Measurements from ENCODE around the gene TMEM80.
A peak's percentile ranks its signal among the peaks of the same experiment; 100 is the strongest.

Gene TMEM80

DNA sequence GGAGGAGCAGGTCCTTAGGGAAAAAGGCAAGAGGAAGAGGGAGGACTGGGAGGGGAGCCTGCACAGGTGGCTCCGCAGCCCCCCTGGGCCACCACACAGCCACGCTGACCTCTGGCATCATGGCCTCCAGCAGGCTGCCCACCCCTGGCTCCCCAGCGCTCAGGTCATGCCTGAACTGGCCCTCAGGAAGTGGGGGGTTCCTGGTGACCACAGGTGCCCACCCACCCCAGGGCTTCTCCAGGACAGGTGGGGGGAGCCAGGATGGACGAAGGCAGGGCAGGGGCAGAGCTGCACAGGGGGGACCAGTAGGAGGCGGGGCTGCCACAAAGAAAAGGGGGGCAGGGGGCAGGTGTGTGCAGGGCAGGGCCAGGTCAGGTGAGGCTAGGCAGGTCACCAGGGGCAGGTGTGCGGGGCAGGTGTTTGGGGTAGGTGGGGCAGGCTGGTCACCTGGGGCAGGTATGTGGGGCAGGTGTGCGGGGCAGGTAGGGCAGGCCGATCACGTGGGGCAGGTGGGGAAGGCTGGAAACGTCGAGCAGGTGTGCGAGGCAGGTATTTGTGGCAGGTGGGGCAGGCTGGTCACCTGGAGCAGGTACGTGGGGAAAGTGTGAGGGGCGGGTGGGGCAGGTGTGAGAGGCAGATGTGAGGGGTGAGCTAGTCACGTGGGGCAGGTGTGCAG is 1.6 kb upstream of the TMEM80 start:
- ATAC-seq, result no peak
- TF ChIP-seq ARNTL (CRISPR knock-in tag; IDR thresholded peaks at IDR 0.05; ENCODE audit: borderline replicate concordance, low read depth) (no peak), ZNF70 (CRISPR knock-in tag; IDR thresholded peaks at IDR 0.05) (no peak)
- TF ChIP-seq, protein P1, sequence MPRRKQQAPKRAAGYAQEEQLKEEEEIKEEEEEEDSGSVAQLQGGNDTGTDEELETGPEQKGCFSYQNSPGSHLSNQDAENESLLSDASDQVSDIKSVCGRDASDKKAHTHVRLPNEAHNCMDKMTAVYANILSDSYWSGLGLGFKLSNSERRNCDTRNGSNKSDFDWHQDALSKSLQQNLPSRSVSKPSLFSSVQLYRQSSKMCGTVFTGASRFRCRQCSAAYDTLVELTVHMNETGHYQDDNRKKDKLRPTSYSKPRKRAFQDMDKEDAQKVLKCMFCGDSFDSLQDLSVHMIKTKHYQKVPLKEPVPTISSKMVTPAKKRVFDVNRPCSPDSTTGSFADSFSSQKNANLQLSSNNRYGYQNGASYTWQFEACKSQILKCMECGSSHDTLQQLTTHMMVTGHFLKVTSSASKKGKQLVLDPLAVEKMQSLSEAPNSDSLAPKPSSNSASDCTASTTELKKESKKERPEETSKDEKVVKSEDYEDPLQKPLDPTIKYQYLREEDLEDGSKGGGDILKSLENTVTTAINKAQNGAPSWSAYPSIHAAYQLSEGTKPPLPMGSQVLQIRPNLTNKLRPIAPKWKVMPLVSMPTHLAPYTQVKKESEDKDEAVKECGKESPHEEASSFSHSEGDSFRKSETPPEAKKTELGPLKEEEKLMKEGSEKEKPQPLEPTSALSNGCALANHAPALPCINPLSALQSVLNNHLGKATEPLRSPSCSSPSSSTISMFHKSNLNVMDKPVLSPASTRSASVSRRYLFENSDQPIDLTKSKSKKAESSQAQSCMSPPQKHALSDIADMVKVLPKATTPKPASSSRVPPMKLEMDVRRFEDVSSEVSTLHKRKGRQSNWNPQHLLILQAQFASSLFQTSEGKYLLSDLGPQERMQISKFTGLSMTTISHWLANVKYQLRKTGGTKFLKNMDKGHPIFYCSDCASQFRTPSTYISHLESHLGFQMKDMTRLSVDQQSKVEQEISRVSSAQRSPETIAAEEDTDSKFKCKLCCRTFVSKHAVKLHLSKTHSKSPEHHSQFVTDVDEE (CRISPR knock-in tag; IDR thresholded peaks at IDR 0.05), result no peak

DNA sequence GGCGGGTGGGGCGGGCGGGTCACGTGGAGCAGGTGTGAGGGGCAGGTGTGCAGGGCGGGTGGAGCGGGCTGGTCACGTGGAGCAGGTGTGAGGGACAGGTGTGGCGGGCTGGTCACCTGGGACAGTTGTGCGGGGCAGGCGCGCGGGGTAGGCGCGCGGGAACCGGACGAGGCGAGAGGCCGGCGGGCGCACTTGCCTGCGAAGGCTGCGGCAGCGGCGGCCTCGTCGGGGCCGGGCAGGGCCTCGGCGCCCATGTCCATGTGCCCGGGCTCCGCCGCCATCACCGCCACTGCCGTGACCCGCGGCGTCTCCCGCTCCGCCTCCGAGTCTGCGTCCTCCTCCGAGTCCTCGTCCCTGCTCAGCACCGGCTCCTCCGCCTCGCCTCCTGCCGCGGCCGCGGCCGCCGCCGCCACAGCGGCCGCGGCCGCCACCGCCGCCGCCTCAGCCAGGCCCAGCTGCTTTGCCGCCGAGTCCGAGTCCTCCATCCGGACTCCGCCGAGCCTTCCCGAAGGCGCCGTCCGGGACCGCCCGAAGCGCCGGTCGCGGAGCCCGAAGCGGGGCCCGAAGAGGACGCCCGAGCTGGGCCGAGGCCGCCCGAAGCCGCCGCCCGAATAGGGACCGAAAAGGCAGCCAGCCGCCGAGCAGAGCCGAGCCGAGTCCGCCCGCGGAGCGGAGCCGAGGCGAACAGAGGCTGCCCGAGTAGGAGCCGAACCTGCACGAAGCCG is 891 bp upstream of the TMEM80 start, which contains the start of gene DEAF1:
Gene DEAF1 (minus strand): TSS at position 660 of the 725 bp plus-strand sequence. CDS start 175 bp downstream, at position 485.
- TF ChIP-seq, protein P2, sequence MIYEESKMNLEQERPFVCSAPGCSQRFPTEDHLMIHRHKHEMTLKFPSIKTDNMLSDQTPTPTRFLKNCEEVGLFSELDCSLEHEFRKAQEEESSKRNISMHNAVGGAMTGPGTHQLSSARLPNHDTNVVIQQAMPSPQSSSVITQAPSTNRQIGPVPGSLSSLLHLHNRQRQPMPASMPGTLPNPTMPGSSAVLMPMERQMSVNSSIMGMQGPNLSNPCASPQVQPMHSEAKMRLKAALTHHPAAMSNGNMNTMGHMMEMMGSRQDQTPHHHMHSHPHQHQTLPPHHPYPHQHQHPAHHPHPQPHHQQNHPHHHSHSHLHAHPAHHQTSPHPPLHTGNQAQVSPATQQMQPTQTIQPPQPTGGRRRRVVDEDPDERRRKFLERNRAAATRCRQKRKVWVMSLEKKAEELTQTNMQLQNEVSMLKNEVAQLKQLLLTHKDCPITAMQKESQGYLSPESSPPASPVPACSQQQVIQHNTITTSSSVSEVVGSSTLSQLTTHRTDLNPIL (CRISPR knock-in tag; IDR thresholded peaks at IDR 0.05; ENCODE audit: low read depth), result no peak
- TF ChIP-seq PPARA (CRISPR knock-in tag; IDR thresholded peaks at IDR 0.05; ENCODE audit: borderline replicate concordance), result no peak
- TF ChIP-seq, protein P3, sequence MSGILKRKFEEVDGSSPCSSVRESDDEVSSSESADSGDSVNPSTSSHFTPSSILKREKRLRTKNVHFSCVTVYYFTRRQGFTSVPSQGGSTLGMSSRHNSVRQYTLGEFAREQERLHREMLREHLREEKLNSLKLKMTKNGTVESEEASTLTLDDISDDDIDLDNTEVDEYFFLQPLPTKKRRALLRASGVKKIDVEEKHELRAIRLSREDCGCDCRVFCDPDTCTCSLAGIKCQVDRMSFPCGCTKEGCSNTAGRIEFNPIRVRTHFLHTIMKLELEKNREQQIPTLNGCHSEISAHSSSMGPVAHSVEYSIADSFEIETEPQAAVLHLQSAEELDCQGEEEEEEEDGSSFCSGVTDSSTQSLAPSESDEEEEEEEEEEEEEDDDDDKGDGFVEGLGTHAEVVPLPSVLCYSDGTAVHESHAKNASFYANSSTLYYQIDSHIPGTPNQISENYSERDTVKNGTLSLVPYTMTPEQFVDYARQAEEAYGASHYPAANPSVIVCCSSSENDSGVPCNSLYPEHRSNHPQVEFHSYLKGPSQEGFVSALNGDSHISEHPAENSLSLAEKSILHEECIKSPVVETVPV (CRISPR knock-in tag; IDR thresholded peaks at IDR 0.05), result no peak
- no peak for TF ChIP-seq GLIS3 (CRISPR knock-in tag; IDR thresholded peaks at IDR 0.05)
- no peak for TF ChIP-seq ZFP3 (CRISPR knock-in tag; IDR thresholded peaks at IDR 0.05)
- no peak for TF ChIP-seq ZNF8 (CRISPR knock-in tag; IDR thresholded peaks at IDR 0.05)
- TF ChIP-seq ZNF70 (CRISPR knock-in tag; IDR thresholded peaks at IDR 0.05), result no peak
- TF ChIP-seq SNAI2 (CRISPR knock-in tag; IDR thresholded peaks at IDR 0.05), result no peak
- TF ChIP-seq ZNF565 (CRISPR knock-in tag; conservative IDR thresholded peaks at IDR 0.05; ENCODE audit: low read depth), result no peak
- TF ChIP-seq OSR1 (CRISPR knock-in tag; IDR thresholded peaks at IDR 0.05), result no peak
- no peak for TF ChIP-seq TCF4 (CRISPR knock-in tag; IDR thresholded peaks at IDR 0.05; ENCODE audit: borderline replicate concordance)
- no peak for TF ChIP-seq ARNTL (CRISPR knock-in tag; IDR thresholded peaks at IDR 0.05; ENCODE audit: borderline replicate concordance, low read depth)
- TF ChIP-seq ESRRG (CRISPR knock-in tag; IDR thresholded peaks at IDR 0.05), result no peak
- TF ChIP-seq CSDC2 (CRISPR knock-in tag; IDR thresholded peaks at IDR 0.05), result no peak
- TF ChIP-seq, protein P4, sequence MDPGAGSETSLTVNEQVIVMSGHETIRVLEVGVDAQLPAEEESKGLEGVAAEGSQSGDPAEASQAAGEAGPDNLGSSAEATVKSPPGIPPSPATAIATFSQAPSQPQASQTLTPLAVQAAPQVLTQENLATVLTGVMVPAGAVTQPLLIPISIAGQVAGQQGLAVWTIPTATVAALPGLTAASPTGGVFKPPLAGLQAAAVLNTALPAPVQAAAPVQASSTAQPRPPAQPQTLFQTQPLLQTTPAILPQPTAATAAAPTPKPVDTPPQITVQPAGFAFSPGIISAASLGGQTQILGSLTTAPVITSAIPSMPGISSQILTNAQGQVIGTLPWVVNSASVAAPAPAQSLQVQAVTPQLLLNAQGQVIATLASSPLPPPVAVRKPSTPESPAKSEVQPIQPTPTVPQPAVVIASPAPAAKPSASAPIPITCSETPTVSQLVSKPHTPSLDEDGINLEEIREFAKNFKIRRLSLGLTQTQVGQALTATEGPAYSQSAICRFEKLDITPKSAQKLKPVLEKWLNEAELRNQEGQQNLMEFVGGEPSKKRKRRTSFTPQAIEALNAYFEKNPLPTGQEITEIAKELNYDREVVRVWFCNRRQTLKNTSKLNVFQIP (CRISPR knock-in tag; IDR thresholded peaks at IDR 0.05; ENCODE audit: borderline replicate concordance, low read depth), result no peak
- TF ChIP-seq RARB (CRISPR knock-in tag; IDR thresholded peaks at IDR 0.05), result no peak
- TF ChIP-seq, protein P5, sequence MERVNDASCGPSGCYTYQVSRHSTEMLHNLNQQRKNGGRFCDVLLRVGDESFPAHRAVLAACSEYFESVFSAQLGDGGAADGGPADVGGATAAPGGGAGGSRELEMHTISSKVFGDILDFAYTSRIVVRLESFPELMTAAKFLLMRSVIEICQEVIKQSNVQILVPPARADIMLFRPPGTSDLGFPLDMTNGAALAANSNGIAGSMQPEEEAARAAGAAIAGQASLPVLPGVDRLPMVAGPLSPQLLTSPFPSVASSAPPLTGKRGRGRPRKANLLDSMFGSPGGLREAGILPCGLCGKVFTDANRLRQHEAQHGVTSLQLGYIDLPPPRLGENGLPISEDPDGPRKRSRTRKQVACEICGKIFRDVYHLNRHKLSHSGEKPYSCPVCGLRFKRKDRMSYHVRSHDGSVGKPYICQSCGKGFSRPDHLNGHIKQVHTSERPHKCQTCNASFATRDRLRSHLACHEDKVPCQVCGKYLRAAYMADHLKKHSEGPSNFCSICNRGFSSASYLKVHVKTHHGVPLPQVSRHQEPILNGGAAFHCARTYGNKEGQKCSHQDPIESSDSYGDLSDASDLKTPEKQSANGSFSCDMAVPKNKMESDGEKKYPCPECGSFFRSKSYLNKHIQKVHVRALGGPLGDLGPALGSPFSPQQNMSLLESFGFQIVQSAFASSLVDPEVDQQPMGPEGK (CRISPR knock-in tag; IDR thresholded peaks at IDR 0.05; ENCODE audit: borderline replicate concordance), result no peak
- TF ChIP-seq ZFP30 (CRISPR knock-in tag; IDR thresholded peaks at IDR 0.05), result no peak
- peak; percentile 90 for ATAC-seq

DNA sequence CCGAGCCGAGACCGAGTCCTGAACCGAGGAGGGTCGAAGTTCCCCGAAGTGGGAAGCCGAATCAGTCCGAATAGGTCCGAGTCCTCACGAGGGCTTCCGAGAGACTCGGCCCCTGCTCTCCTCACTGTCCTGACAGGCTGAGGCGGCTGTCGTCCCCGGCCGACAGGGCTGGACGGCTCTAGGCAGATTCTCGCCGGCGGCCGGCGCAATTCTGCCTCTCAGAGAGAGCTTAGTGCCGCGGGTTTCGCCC is 403 bp upstream of the TMEM80 start:
- no peak for ATAC-seq
- no peak for TF ChIP-seq ZFP30 (CRISPR knock-in tag; IDR thresholded peaks at IDR 0.05)
- TF ChIP-seq GLIS3 (CRISPR knock-in tag; IDR thresholded peaks at IDR 0.05), result no peak
- TF ChIP-seq ISL1 (CRISPR knock-in tag; IDR thresholded peaks at IDR 0.05), result no peak
- TF ChIP-seq ARNTL (CRISPR knock-in tag; IDR thresholded peaks at IDR 0.05; ENCODE audit: borderline replicate concordance, low read depth), result no peak
- no peak for TF ChIP-seq TOX (CRISPR knock-in tag; IDR thresholded peaks at IDR 0.05; ENCODE audit: borderline replicate concordance)
- no peak for TF ChIP-seq PPARA (CRISPR knock-in tag; IDR thresholded peaks at IDR 0.05; ENCODE audit: borderline replicate concordance)
- TF ChIP-seq, protein P4 (CRISPR knock-in tag; IDR thresholded peaks at IDR 0.05; ENCODE audit: borderline replicate concordance, low read depth), result no peak
- TF ChIP-seq ZFP3 (CRISPR knock-in tag; IDR thresholded peaks at IDR 0.05), result no peak
- TF ChIP-seq CSDC2 (CRISPR knock-in tag; IDR thresholded peaks at IDR 0.05), result no peak
- no peak for TF ChIP-seq ZNF8 (CRISPR knock-in tag; IDR thresholded peaks at IDR 0.05)
- no peak for TF ChIP-seq TCF4 (CRISPR knock-in tag; IDR thresholded peaks at IDR 0.05; ENCODE audit: borderline replicate concordance)
- TF ChIP-seq ZC3H10 (CRISPR knock-in tag; IDR thresholded peaks at IDR 0.05), result no peak
- TF ChIP-seq OSR1 (CRISPR knock-in tag; IDR thresholded peaks at IDR 0.05), result no peak
- TF ChIP-seq, protein P1 (CRISPR knock-in tag; IDR thresholded peaks at IDR 0.05), result no peak
- TF ChIP-seq ESRRG (CRISPR knock-in tag; IDR thresholded peaks at IDR 0.05), result no peak
